H1 (cell line): Measurements from ENCODE around the gene CIAO3. TPM values are rescaled to one million over a fixed set of nuclear protein-coding genes. Genes with fewer than 3 reads are reported as not detected.
A peak's percentile ranks its signal among the peaks of the same experiment; 100 is the strongest.

Source experiments
- CBX8 ChIP-seq: fragments of 300-800, 300-1000 bp; sonication (generic); IDR thresholded peaks from 2 replicates; pipeline ENCODE4 v1.7.1; 2016; ENCODE audit warnings: low read depth, low read length, borderline replicate concordance
- CEBPB ChIP-seq: IDR thresholded peaks from 2 replicates; pipeline ENCODE4 v1.6.1; 2012; ENCODE audit warnings: low read depth, low read length
- CHD1 ChIP-seq: IDR thresholded peaks from 2 replicates; pipeline ENCODE4 v1.6.1; 2012; ENCODE audit warnings: low read depth, low read length, improper control_type of control experiment
- CHD2 ChIP-seq: IDR thresholded peaks from 2 replicates; pipeline ENCODE4 v1.6.1; 2012; ENCODE audit warnings: low read length, improper control_type of control experiment
- EP300 ChIP-seq, 2 experiments: IDR thresholded peaks; 1 replicate in 1 of 2; 2 replicates in 1 of 2; pipeline ENCODE4 v1.6.1; 2011 to 2012; ENCODE audit warnings: low read depth in 2 of 2, low read length in 2 of 2, mild to moderate bottlenecking in 2 of 2, borderline replicate concordance in 1 of 2, inconsistent platforms in 1 of 2, moderate library complexity in 1 of 2
- EZH2 ChIP-seq: fragments of 200-600 bp; sonication (generic); IDR thresholded peaks from 2 replicates; pipeline ENCODE4 v1.7.1; 2012; ENCODE audit warnings: low read depth, mild to moderate bottlenecking, moderate library complexity, low read length, inconsistent platforms; ENCODE audit not compliant: severe bottlenecking
- HDAC2 ChIP-seq, 2 experiments: fragments of 300-600 bp in 1 of 2; sonication (generic) in 1 of 2; IDR thresholded peaks; 2 replicates each; pipeline ENCODE4 v1.6.1; 2011 to 2012; ENCODE audit warnings: low read depth in 2 of 2, low read length in 2 of 2, mild to moderate bottlenecking in 2 of 2, moderate library complexity in 2 of 2, borderline replicate concordance in 1 of 2, inconsistent platforms in 1 of 2
- KDM5A ChIP-seq: fragments of 200-600 bp; IDR thresholded peaks from 2 replicates; pipeline ENCODE4 v1.7.1; 2012; ENCODE audit warnings: mild to moderate bottlenecking, low read length, inconsistent platforms, mixed read lengths
- MAFK ChIP-seq: IDR thresholded peaks from 2 replicates; pipeline ENCODE4 v1.6.1; 2012; ENCODE audit warnings: low read depth, mild to moderate bottlenecking, improper control_type of control experiment, low read length
- PHF8 ChIP-seq: fragments of 200-600 bp; sonication (generic); conservative IDR thresholded peaks from 2 replicates; pipeline ENCODE4 v1.7.1; 2012; ENCODE audit warnings: low read depth, mild to moderate bottlenecking, inconsistent platforms, low read length, moderate library complexity
- RFX5 ChIP-seq: IDR thresholded peaks from 2 replicates; pipeline ENCODE4 v1.6.1; 2011; ENCODE audit warnings: low read depth, low read length, improper control_type of control experiment, borderline replicate concordance
- RXRA ChIP-seq: IDR thresholded peaks from 2 replicates; pipeline ENCODE4 v1.6.1; 2011; ENCODE audit warnings: low read depth, mild to moderate bottlenecking, low read length, moderate library complexity; ENCODE audit not compliant: insufficient read depth
- SAP30 ChIP-seq: fragments of 300-600 bp; sonication (generic); IDR thresholded peaks from 2 replicates; pipeline ENCODE4 v1.7.1; 2012; ENCODE audit warnings: low read length, moderate library complexity, mild to moderate bottlenecking, inconsistent platforms; ENCODE audit not compliant: insufficient read depth, insufficient replicate concordance
- SP2 ChIP-seq: IDR thresholded peaks from 2 replicates; pipeline ENCODE4 v1.6.1; 2012; ENCODE audit warnings: mild to moderate bottlenecking, low read length, inconsistent platforms
- SUZ12 ChIP-seq: fragments of 200-600 bp; sonication (generic); IDR thresholded peaks from 2 replicates; pipeline ENCODE4 v1.6.1; 2012; ENCODE audit warnings: mild to moderate bottlenecking, inconsistent platforms, low read length, moderate library complexity, mixed read lengths
- ZNF274 ChIP-seq: IDR thresholded peaks from 2 replicates; pipeline ENCODE4 v1.7.0; 2012; ENCODE audit warnings: low read length, borderline replicate concordance; ENCODE audit errors: extremely low read depth
- polyA plus RNA-seq, 7 experiments: library from polyadenylated mRNA; depleted of rRNA in 3 of 7; stranded (reverse) in 5 of 7; unstranded in 2 of 7; fragments of >200 nt in 5 of 7; fragments of 200-250 nt in 2 of 7; gene quantifications; 1 replicate in 5 of 7; 2 replicates in 1 of 7; 4 replicates in 1 of 7; pipeline versions ENCODE4 v1.2.1 to v1.2.3, GENCODE V29; 2011 to 2013; ENCODE audit warnings: missing spikeins in 2 of 7, mixed read lengths in 2 of 7
- total RNA-seq: library from RNA; stranded (reverse); fragmentation: NEBNext Ultra II Directional; extraction: Animal tissue kit (Norgen Biotek cat#: 25700); gene quantifications from 2 replicates; pipeline ENCODE4 v1.2.1, GENCODE V29; 2021
- TF ChIP-seq, protein P1 (sequence below): IDR thresholded peaks from 2 replicates; pipeline ENCODE4 v1.6.1; 2011; ENCODE audit warnings: low read length, improper control_type of control experiment
- TF ChIP-seq, protein P2 (sequence below): IDR thresholded peaks from 2 replicates; pipeline ENCODE4 v1.6.1; 2011; ENCODE audit warnings: low read depth, mild to moderate bottlenecking, low read length; ENCODE audit not compliant: insufficient read depth
- TF ChIP-seq, protein P3 (sequence below): IDR thresholded peaks from 2 replicates; pipeline ENCODE4 v1.6.1; 2012; ENCODE audit warnings: inconsistent platforms

Gene CIAO3
- total and polyA plus RNA-seq, 2 of the 8 experiments (the other 6 are each of a cell fraction or from before 2014, with no cell fraction given), result 20.0 to 20.4 TPM

DNA sequence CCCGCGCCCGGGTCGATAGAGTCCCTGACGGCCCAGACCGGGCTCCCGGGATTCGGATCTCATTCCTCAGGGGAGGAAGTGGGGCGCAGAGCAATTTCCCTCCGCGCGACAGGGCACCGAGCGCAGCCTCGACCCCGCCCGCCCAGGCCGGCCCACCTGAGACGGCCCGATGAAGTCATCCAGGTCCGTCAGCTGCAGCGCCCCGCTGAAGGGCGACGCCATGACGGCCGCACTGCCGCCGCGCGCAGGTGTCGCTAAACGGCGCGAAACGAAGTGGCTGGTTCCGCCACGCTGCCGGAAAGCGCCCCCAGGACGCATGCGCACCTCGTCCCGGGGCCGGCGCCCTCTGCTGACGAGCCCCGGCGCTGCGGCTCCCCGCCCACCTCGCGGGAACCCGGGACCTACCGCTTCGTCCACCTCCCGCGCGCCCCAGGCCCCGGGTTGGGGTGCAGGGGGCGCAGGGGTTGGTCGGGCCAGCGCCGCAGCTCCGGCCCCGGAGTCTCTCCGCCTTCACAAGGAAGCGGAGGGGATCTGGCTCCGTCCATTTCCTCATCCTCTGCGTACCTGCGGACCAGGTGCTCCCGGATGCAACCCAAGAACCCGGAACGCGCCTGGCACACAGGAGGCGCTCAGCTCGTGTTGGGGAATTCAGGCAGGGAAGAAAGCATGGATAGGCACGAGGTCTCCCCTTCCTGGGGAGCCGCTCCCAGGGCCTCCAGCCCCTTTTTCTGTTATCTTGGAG is at the start of gene CIAO3 (continued):
- TF ChIP-seq, protein P1, sequence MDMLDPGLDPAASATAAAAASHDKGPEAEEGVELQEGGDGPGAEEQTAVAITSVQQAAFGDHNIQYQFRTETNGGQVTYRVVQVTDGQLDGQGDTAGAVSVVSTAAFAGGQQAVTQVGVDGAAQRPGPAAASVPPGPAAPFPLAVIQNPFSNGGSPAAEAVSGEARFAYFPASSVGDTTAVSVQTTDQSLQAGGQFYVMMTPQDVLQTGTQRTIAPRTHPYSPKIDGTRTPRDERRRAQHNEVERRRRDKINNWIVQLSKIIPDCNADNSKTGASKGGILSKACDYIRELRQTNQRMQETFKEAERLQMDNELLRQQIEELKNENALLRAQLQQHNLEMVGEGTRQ, result 0 out of 2 replicates have a peak, but pooled peaks have one; percentile 8
- TF ChIP-seq KDM5A (0 out of 2 replicates have a peak, but pooled peaks have one; percentile 57), EZH2 (no peak), RFX5 (no peak), HDAC2 (IDR thresholded peaks at IDR 0.05; ENCODE audit: borderline replicate concordance in 1 of 2, low read depth in 2 of 2, low read length in 2 of 2) (0 out of 4 replicates have a peak, but pooled peaks of 1 of the 2 experiments have one; percentile 48), RXRA (no peak), CHD1 (no peak), MAFK (no peak), SUZ12 (no peak), CEBPB (no peak), EP300 (IDR thresholded peaks at IDR 0.05; ENCODE audit: borderline replicate concordance in 1 of 2, low read depth in 2 of 2, low read length in 2 of 2) (no peak), PHF8 (peak; percentile 79), CHD2 (peak; percentile 53; the same call in 1 of the 2 replicates), ZNF274 (no peak), SP2 (no peak), SAP30 (no peak), CBX8 (no peak)
- TF ChIP-seq, protein P2, sequence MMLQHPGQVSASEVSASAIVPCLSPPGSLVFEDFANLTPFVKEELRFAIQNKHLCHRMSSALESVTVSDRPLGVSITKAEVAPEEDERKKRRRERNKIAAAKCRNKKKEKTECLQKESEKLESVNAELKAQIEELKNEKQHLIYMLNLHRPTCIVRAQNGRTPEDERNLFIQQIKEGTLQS, result peak; percentile 100
- TF ChIP-seq, protein P3, sequence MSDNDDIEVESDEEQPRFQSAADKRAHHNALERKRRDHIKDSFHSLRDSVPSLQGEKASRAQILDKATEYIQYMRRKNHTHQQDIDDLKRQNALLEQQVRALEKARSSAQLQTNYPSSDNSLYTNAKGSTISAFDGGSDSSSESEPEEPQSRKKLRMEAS, result peak; percentile 91
